OCI-M2 (cell line): Measurements from ENCODE around the gene GLYAT.
"Not testable (repeated sequence)": the region's sequence is repeated elsewhere in the genome, so short reads cannot be mapped to it uniquely, and the experiment has no call there.

Source experiments
- DNase-seq: peaks from one replicate; lab custom pipeline; 2025; ENCODE audit not compliant: unreplicated experiment; lab: John Stamatoyannopoulos, UW

The GLYAT gene

GRCh38 chr11:58744988-58745704 lies 13.4 kb upstream of the GLYAT start:
- DNase-seq, result no peak

- DNase-seq, result no peak
Observed at GRCh38 chr11:58742981-58743880, 11.5 kb upstream of the GLYAT start.

DNA sequence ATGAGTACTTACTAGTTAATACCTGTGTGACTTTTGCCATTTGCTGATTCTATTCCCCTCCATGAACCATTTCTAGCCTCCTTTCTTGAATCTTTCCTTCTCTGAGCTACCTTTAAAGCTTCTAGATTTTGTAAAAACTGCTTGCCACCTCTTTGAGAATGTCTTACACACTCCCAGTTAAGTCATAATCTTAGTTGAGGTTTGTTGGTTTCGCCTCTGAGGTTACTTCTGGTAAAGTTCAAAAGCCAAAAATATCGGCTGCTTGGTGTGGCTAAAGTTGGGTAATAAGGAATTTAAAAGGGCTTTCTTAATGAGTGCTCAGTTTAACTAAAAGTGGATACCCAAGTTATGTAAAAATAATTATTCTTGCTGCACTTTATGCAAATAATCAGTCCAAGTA lies 10.4 kb upstream of the GLYAT start:
- DNase-seq, result no peak

- no peak for DNase-seq
Observed at GRCh38 chr11:58741127-58741526, 9.4 kb upstream of the GLYAT start.

- no peak for DNase-seq
Observed at GRCh38 chr11:58740447-58740846, 8.7 kb upstream of the GLYAT start.

- no peak for DNase-seq
Observed at GRCh38 chr11:58739725-58740430, 8.1 kb upstream of the GLYAT start.

DNA sequence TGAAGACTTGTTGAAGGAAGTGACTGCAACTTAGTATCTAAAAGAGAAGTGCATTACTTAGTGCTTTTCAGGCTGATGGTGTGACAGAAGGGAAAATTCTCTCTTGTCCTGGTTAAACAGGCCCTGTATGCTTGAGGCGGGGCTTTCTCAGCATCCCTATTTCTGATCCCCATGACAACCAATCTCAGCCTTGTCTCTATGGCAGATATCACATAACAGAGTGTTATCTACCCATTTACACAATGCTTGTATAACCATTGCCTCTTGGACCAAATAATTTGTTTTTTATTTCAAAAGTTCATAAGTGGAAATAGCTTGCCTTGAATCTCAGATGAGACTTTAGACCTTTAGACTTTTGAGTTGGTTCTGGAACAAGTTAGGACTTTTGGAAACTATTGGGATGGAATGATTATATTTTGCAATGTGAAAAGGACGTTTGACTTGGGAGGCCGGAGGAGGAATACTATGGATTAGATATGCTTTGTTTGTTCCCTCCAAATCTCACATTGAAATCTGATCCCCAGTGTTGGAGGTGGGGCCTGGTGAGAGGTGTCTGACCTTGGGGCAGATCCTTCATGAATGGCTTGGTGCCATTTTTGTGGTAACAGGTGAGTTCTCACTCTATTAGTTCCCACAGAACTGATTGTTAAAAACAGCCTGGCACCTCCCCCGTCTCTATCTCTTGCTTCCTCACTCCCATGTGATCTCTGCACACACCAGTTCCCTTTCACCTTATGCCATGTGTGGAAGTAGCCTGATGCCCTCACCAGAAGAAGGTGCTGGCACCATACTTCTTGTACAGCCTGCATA lies 3.1 kb upstream of the GLYAT start:
- no peak for DNase-seq

DNA sequence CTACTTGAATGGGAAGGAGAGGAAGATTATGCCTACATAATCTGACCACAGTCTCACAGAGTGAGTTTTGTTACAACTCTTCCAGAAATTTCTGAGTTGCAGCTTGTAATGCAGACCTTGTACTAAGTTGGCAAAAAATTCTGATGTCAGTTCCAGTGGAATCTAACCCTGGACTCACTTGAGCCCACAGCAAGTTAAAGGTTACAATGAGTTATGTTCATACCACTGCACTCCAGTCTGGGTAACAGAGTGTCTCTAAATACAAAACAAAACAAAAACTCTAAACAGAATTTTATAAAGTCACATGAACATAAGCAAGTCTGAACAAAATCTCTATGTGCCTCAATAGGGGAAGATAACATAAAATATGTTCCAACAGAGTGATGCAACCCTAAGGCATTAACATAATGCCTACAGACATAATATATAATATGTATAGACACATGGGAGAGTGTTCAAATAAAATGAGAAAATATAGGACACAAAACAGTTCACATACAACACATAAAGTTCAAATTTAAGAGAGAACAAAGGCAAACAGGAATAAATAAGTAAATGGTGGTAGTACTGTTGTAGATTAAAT lies 1.1 kb downstream of the GLYAT start:
- DNase-seq, result no peak

GRCh38 chr11:58727415-58727797 lies 4.3 kb downstream of the GLYAT start:
- no peak for DNase-seq

GRCh38 chr11:58726737-58727414 lies 4.9 kb downstream of the GLYAT start:
- DNase-seq, result no peak

DNA sequence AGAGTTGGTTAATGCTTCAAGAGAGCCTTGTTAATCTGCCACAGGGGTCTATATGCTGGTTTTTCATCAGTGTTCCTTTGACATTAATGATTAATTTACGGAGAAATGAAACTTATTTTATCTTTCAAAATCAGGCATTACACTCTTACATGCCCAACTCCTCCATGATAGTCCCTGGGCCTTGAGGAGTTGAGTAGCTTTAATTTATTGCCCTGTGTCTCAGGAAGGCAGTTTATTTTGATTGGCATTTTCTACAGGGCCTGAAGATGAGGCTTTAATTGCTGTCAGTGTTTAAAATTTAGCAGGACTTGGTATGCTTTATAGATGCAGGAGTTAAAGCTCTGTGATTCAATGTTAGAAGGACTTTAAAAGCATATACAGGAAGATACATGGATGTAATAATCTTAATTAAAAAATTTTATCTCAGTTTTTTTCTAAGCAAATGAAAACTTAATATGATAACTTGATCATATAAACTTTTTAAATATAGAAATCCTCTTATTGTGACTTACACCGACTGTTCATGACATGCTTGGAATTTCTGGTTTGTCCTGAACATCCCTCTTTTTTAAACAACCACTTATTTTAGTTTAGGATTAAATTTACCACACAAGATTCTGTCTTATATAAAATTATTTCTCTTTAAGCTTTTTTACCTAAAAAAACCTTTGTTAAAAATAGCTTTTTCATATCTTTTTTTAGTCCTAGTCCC lies 12.2 kb downstream of the GLYAT start:
- DNase-seq, result no peak

- DNase-seq, result no peak
Observed at GRCh38 chr11:58712531-58712930, 19.2 kb downstream of the GLYAT start.

DNA sequence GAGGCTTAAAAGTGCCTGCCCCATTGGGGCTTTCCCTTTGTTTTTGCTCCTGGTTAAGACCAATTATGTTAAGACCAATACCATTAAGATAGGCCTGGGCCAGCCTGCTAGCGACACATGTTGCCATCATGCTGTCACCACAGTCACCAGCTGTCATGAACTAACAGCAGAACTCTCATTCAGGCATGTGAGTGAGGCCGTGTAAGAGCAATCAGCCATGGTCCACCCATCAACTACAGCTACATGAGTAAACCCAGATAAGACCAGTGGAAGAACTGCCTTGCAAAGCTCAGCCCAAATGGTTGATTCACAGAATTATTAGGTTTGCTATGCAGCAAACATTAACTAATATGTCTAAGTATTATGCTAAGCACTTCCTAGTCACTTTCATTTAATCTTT lies 19.9 kb downstream of the GLYAT start:
- no peak for DNase-seq

DNA sequence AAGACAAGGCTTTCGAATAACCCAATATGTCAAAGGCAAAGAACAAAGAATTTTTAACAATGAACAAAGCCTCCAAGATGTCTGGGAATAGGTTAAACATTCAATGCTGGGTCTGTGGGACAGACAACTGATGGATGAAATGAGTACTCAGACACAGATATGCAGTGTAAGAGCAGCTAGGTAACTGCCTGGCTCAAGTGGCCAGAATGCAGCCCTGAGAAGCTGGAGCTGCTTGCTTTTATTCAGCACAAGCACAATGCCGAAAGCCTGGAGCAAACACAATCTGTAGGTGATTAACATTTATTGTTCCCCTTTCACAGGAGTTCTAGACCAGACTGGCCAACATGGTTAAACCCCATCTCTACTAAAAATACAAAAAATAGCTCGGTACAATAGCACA lies 24.0 kb downstream of the GLYAT start:
- DNase-seq, result no peak

DNA sequence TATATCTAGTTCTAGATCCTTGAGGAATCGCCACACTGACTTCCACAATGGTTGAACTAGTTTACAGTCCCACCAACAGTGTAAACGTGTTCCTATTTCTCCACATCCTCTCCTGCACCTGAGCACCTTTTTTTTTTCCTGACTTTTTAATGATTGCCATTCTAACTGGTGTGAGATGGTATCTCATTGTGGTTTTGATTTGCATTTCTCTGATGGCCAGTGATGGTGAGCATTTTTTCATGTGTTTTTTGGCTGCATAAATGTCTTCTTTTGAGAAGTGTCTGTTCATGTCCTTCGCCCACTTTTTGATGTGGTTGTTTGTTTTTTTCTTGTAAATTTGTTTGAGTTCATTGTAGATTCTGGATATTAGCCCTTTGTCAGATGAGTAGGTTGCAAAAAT lies 34.9 kb downstream of the GLYAT start:
- DNase-seq, result not testable (repeated sequence)

DNA sequence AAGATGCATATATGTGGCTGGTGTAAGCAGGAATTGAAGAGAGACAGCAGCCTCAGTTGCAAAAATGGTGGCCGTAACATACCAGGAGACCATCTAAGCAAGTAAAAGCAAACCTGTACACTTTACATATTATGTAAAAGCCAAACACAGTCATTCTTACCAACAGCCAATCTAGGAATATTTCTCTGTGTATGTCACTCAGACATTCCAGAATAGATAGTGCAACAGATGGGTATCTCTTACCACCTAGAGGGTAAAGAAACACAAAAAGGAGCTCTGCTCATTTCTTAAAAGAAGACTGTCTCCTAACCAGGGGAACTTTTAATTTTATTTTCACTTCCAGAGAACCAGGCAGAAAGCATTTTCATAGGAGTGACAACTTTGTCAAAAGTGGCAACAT lies 38.7 kb downstream of the GLYAT start:
- no peak for DNase-seq

GRCh38 chr11:58691675-58692074 lies 40.1 kb downstream of the GLYAT start:
- no peak for DNase-seq

GRCh38 chr11:58688789-58689503 lies 42.8 kb downstream of the GLYAT start:
- DNase-seq, result no peak
